K562 (cell line): ENCODE data around the gene TBCCD1.

Experiments
- CC2D1A ChIP-seq: fragments of 450-650 bp; IDR thresholded peaks from 2 replicates; pipeline ENCODE4 v1.6.1; 2017; ENCODE audit warnings: mild to moderate bottlenecking
- CSDE1 ChIP-seq, 2 experiments: fragments of 450-650 bp; IDR thresholded peaks; 2 replicates each; pipeline ENCODE4 v1.6.1; 2016; ENCODE audit warnings: mild to moderate bottlenecking in 1 of 2
- CTCF ChIP-seq, 3 experiments: IDR thresholded peaks in 2 of 3; conservative IDR thresholded peaks in 1 of 3; 2 replicates each; pipeline ENCODE4 v1.5.1; 2011 to 2012; ENCODE audit warnings: low read length in 3 of 3, mild to moderate bottlenecking in 3 of 3, control low read depth in 2 of 3, improper control_type of control experiment in 1 of 3, inconsistent platforms in 1 of 3, low read depth in 1 of 3, mixed read lengths in 1 of 3, moderate library complexity in 1 of 3; ENCODE audit not compliant: insufficient read depth in 2 of 3
- HDAC6 ChIP-seq: IDR thresholded peaks from 2 replicates; pipeline ENCODE4 v1.6.1; 2012; ENCODE audit warnings: low read depth, mild to moderate bottlenecking, control low read depth, inconsistent platforms, low read length, moderate library complexity
- HNRNPH1 ChIP-seq: fragments of 200-400 bp; formaldehyde crosslinking; optimal IDR thresholded peaks from 2 replicates; pipeline ENCODE3; 2017; ENCODE audit warnings: low read depth, mild to moderate bottlenecking, low read length, moderate library complexity
- KDM4B ChIP-seq, 2 experiments: fragments of 450-650 bp in 1 of 2; sonication (generic) in 1 of 2; IDR thresholded peaks; 2 replicates each; pipeline ENCODE4 v1.6.1; 2016 to 2017; ENCODE audit warnings: borderline replicate concordance in 2 of 2, antibody characterized with exemption in 1 of 2, low read depth in 1 of 2, mild to moderate bottlenecking in 1 of 2
- KDM5B ChIP-seq: fragments of 200-600 bp; sonication (generic); IDR thresholded peaks from 2 replicates; pipeline ENCODE4 v1.6.1; 2012; ENCODE audit warnings: low read depth, mild to moderate bottlenecking, moderate library complexity, low read length, control low read depth, inconsistent platforms; ENCODE audit not compliant: insufficient replicate concordance
- MYBL2 ChIP-seq, 2 experiments: fragments of 450-650 bp in 1 of 2; sonication (generic) in 1 of 2; formaldehyde crosslinking in 1 of 2; IDR thresholded peaks; 2 replicates each; pipeline versions ENCODE4 v1.6.1 to v1.8.1; 2017 to 2022; ENCODE audit warnings: borderline replicate concordance in 1 of 2, inconsistent platforms in 1 of 2, low read depth in 1 of 2, mild to moderate bottlenecking in 1 of 2, missing genetic modification reagents in 1 of 2, moderate library complexity in 1 of 2
- POLR2A ChIP-seq: fragments of 450-650 bp; conservative IDR thresholded peaks from 2 replicates; pipeline ENCODE4 v1.6.1; 2016
- RAD21 ChIP-seq, 2 experiments: fragments of 250-450 bp in 1 of 2; fragments of 450-650 bp in 1 of 2; sonication (Bioruptor Pico) in 1 of 2; formaldehyde crosslinking in 1 of 2; IDR thresholded peaks in 1 of 2; conservative IDR thresholded peaks in 1 of 2; 2 replicates each; pipeline versions ENCODE4 v1.4.0 to v1.8.0; 2020 to 2022; ENCODE audit warnings: mild to moderate bottlenecking in 2 of 2, moderate library complexity in 1 of 2
- REST ChIP-seq, 2 experiments: fragments of 450-650 bp; formaldehyde crosslinking in 1 of 2; IDR thresholded peaks; 2 replicates each; pipeline versions ENCODE4 v1.4.0 to v1.6.1; 2014 to 2020; ENCODE audit warnings: mild to moderate bottlenecking in 2 of 2, borderline replicate concordance in 1 of 2, low read depth in 1 of 2
- TAF1 ChIP-seq: IDR thresholded peaks from 2 replicates; pipeline ENCODE4 v1.6.1; 2011; ENCODE audit warnings: mild to moderate bottlenecking, low read length, moderate library complexity; ENCODE audit not compliant: insufficient read depth, control insufficient read depth, severe bottlenecking; ENCODE audit errors: extremely low read depth
- TCF7L2 ChIP-seq: fragments of 150-350 bp; IDR thresholded peaks from 2 replicates; pipeline ENCODE4 v1.6.1; 2016; ENCODE audit warnings: low read depth, mild to moderate bottlenecking, low read length, moderate library complexity
- ZNF280B ChIP-seq: fragments of 250-450 bp; sonication (Bioruptor Pico); IDR thresholded peaks from 2 replicates; pipeline ENCODE4 v1.5.1; 2021; ENCODE audit warnings: mild to moderate bottlenecking

- TF ChIP-seq POLR2A, result no peak
- TF ChIP-seq KDM5B, result no peak
- no peak for TF ChIP-seq TCF7L2
- no peak for TF ChIP-seq HNRNPH1
- TF ChIP-seq TAF1, result no peak
- TF ChIP-seq MYBL2 (IDR thresholded peaks at IDR 0.05; ENCODE audit: low read depth), result no peak
- TF ChIP-seq MYBL2 (CRISPR knock-in tag; IDR thresholded peaks at IDR 0.05; ENCODE audit: borderline replicate concordance), result no peak
- peak; percentile 88 to 93 (median 92) for TF ChIP-seq CTCF (IDR thresholded peaks at IDR 0.05 in 2 of 3, conservative IDR thresholded peaks at IDR 0.05 in 1 of 3; ENCODE audit: insufficient read depth in 2 of 3, low read depth in 1 of 3, low read length in 3 of 3)
- TF ChIP-seq HDAC6, result no peak
- peak; percentile 76 to 84 for TF ChIP-seq RAD21 (CRISPR knock-in tag; conservative IDR thresholded peaks at IDR 0.05 in 1 of 2, IDR thresholded peaks at IDR 0.05 in 1 of 2)
- peak; percentile 80 for TF ChIP-seq REST (IDR thresholded peaks at IDR 0.05; ENCODE audit: borderline replicate concordance)
- no peak for TF ChIP-seq REST (CRISPR knock-in tag; IDR thresholded peaks at IDR 0.05; ENCODE audit: low read depth)
- TF ChIP-seq CC2D1A, result no peak
- no peak for TF ChIP-seq CSDE1 (IDR thresholded peaks at IDR 0.05)
- no peak for TF ChIP-seq KDM4B (IDR thresholded peaks at IDR 0.05; ENCODE audit: borderline replicate concordance in 2 of 2, low read depth in 1 of 2)
- no peak for TF ChIP-seq ZNF280B (CRISPR knock-in tag)
Observed at GRCh38 chr3:186614597-186615483, 47.7 kb upstream of the TBCCD1 start.
